ENCODE results near the gene BMPER. TPM values are rescaled to one million over a fixed set of nuclear protein-coding genes. Genes with fewer than 3 reads are reported as not detected.

Gene BMPER
- total RNA-seq, 4 donors from 2014 or later = 1.0 to 12.4 (median 6.1) TPM

GRCh38 chr7:33998476-33998875 is 93.1 kb downstream of the BMPER start:
- H3K4me1 ChIP-seq = no peaks in the 10 kb centered on the region
- no peaks in the 10 kb centered on the region for H3K9me3 ChIP-seq
- no peak for DNase-seq
- H3K27me3 ChIP-seq = no peaks in the 10 kb centered on the region
- no peak overlapping the region for H3K4me3 ChIP-seq
- TF ChIP-seq CTCF (IDR thresholded peaks at IDR 0.05) (no peak), POLR2A (IDR thresholded peaks at IDR 0.05) (no peak)
- no peak overlapping the region for H3K27ac ChIP-seq
- no peaks in the 10 kb centered on the region for H3K36me3 ChIP-seq
- intact Hi-C loops (cut with DNase I; ENCODE audit: low total_unique reads) = no loop called here

- intact Hi-C loops (cut with DNase I; ENCODE audit: low total_unique reads) = no loop called here
- no peak for TF ChIP-seq CTCF (IDR thresholded peaks at IDR 0.05)
- no peaks in the 10 kb centered on the region for H3K36me3 ChIP-seq
- no peak for DNase-seq
- H3K27ac ChIP-seq = no peak overlapping the region
- H3K4me1 ChIP-seq = no peaks in the 10 kb centered on the region
- no peak overlapping the region for H3K4me3 ChIP-seq
- H3K9me3 ChIP-seq = no peaks in the 10 kb centered on the region
- no peaks in the 10 kb centered on the region for H3K27me3 ChIP-seq
These were observed 105.8 kb downstream of the BMPER start for GRCh38 chr7:34011017-34011695.

GRCh38 chr7:34011696-34012095 is 106.4 kb downstream of the BMPER start:
- intact Hi-C loops (cut with DNase I; ENCODE audit: low total_unique reads) = no loop called here
- TF ChIP-seq CTCF (IDR thresholded peaks at IDR 0.05) = no peak
- no peak for TF ChIP-seq POLR2A (IDR thresholded peaks at IDR 0.05)

DNA sequence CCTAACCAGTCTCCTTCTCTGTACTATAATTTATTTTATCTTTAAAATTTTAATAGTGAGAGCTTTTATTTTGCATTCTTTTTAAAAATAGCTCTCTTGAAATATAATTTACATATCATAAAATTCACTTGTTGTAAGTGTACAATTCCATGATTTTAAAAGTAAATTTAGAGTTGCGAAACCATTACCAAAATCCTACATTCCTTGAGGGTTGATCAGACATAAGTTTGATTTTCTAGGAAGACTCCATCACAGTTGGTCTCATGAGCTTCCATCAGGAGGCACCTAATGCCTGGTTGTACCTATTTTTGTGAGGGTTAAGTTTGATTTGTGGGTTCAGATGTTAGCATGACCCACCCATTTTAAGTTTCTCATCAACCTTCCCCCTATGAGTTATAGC is 108.1 kb downstream of the BMPER start:
- no peak overlapping the region for H3K4me3 ChIP-seq
- TF ChIP-seq CTCF (IDR thresholded peaks at IDR 0.05) = no peak
- TF ChIP-seq POLR2A (IDR thresholded peaks at IDR 0.05) = no peak
- DNase-seq = no peak
- H3K9me3 ChIP-seq = no peaks in the 10 kb centered on the region
- H3K27ac ChIP-seq = no peak overlapping the region
- H3K36me3 ChIP-seq = no peaks in the 10 kb centered on the region
- intact Hi-C loops (cut with DNase I; ENCODE audit: low total_unique reads) = no loop called here
- H3K27me3 ChIP-seq = no peaks in the 10 kb centered on the region
- H3K4me1 ChIP-seq = no peaks in the 10 kb centered on the region

More at GRCh38 chr7:34011696-34012095, 106.4 kb downstream of the BMPER start:
- no peaks in the 10 kb centered on the region for H3K27me3 ChIP-seq
- H3K4me3 ChIP-seq = no peak overlapping the region
- H3K4me1 ChIP-seq = no peaks in the 10 kb centered on the region
- H3K27ac ChIP-seq = no peak overlapping the region
- no peaks in the 10 kb centered on the region for H3K36me3 ChIP-seq
- DNase-seq = no peak
- no peaks in the 10 kb centered on the region for H3K9me3 ChIP-seq

DNA sequence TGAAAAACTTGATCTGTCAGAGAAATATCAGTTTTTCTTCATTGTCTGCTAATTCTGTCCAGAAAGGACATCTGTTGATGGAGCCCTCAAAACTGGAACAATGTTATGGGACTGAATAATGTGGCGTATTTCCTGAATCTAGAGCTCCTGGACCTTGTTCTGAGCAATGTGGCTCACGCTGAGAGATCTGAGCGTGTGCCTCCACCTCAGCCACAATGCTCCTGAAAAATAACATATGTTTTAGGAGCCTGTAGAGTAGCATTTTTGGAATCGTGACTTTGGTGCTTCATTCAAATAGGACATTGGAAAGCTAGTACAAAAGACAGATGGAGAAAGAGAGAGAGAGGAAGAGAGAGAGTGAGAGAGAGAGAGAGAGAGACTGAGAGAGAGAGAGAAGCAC is 110.3 kb downstream of the BMPER start:
- Histone ChIP-seq H3K9me3 (no peaks in the 10 kb centered on the region), H3K36me3 (no peaks in the 10 kb centered on the region), H3K27ac (no peak overlapping the region), H3K4me3 (no peak overlapping the region), H3K4me1 (no peaks in the 10 kb centered on the region), H3K27me3 (no peaks in the 10 kb centered on the region)
- intact Hi-C loops (cut with DNase I; ENCODE audit: low total_unique reads) = no loop called here
- DNase-seq = no peak
- TF ChIP-seq CTCF (IDR thresholded peaks at IDR 0.05) (no peak), POLR2A (IDR thresholded peaks at IDR 0.05) (no peak)

Data from uterus (tissue), 4 donors.